Activated CD8-positive, alpha-beta memory T cell treated with anti-CD3 and anti-CD28 coated beads for 4 hours (primary cell): Measurements from ENCODE around the gene GRK3.
"Not testable (repeated sequence)": the region's sequence is repeated elsewhere in the genome, so short reads cannot be mapped to it uniquely, and the experiment has no call there.

ENCODE experiments used
- DNase-seq, 2 donors: peaks; one replicate each; pipeline ENCODE4 v3.0.0-alpha.2; 2020; ENCODE audit warnings: low read depth in 2 of 2

GRK3 gene

GRCh38 chr22:25698461-25698860 is 134.0 kb downstream of the GRK3 start:
- DNase-seq = no peak

- DNase-seq = no peak
Measured at GRCh38 chr22:25698978-25699377, 134.5 kb downstream of the GRK3 start.

GRCh38 chr22:25701056-25701780 is 136.7 kb downstream of the GRK3 start:
- DNase-seq = no peak

GRCh38 chr22:25702040-25702439 is 137.6 kb downstream of the GRK3 start:
- no peak for DNase-seq

GRCh38 chr22:25702571-25703167 is 138.2 kb downstream of the GRK3 start:
- DNase-seq = no peak

GRCh38 chr22:25704701-25705100 is 140.2 kb downstream of the GRK3 start:
- DNase-seq = no peak

- no peak for DNase-seq
Measured at GRCh38 chr22:25706197-25706596, 141.7 kb downstream of the GRK3 start.

- DNase-seq = not testable (repeated sequence)
Measured at GRCh38 chr22:25708430-25708829, 144.0 kb downstream of the GRK3 start.

DNA sequence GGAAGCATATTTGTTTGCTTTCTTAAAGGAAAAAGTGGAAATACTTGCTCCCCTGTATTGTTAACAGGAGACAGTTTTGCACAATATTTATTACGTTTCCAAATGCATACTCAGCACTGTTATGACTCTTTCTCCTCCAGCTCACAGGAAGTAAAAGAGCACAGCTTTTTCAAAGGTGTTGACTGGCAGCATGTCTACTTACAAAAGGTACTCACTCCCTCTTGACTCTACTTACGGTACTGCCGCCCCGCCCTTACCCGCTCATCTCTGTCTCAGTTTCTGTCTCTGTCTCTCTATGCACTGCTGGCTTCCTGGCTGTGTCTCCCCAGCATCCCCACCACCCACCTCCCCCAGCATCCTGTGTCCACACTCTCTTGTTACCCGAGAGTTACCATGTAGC is 145.3 kb downstream of the GRK3 start:
- no peak for DNase-seq

DNA sequence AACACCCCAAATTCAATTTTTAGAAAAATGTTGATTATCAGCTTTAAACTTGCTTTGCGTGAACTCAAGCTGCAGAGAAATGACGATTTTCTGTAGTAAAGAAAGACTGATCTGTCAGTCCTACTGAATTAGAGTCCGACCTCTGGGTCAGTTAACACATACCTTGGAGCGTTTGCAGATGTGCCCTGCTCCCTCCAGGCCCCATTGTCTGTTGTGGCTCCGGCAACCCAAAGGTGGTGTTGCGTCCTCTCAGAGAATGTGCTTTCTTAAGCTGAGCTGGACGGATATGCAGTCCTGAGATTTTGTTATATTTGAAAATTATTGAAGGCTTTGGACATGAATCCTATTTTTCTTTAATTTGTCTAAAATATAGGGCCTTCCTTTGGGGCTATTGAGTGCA is 146.0 kb downstream of the GRK3 start:
- DNase-seq = no peak

DNA sequence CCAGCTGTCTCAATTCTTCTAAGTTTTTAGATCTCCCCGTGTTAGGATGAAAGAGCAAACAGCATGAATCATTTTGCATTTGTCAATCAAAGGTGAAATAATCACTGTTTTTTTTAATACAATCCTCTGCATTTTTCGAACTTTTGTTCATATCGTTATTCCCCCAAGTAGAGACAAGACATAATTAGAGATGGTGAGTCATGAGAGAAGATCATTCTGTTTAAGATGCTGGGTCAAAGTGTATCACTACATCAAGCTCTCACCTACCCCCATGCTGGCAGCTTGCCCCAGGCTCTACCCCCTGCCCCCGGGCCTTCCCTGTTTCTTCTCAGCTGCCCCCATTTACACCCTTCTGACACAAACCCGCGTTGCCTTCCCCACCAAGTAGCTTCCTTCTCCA is 147.0 kb downstream of the GRK3 start:
- DNase-seq = no peak

GRCh38 chr22:25712661-25713400 is 148.4 kb downstream of the GRK3 start:
- no peak for DNase-seq

GRCh38 chr22:25714070-25714469 is 149.6 kb downstream of the GRK3 start:
- no peak for DNase-seq

GRCh38 chr22:25714739-25715138 is 150.3 kb downstream of the GRK3 start:
- no peak for DNase-seq

DNA sequence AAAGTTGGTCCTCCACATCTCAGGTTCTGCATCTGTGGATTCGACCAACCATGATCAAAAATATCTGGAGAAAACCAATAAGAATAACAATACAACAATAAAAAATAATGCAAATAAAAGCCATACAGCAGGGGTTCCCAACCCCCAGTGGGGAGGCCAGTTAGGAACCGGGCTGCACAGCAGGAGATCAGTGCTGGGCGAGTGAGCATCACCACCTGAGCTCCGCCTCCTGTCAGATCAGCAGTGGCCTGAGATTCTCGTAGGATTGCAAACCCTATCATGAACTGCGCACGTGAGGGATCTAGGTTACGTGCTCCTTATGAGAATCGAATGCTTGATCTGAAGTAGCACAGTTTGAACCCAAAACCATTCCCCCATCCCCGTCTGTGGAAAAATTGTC is 152.2 kb downstream of the GRK3 start:
- DNase-seq = no peak

DNA sequence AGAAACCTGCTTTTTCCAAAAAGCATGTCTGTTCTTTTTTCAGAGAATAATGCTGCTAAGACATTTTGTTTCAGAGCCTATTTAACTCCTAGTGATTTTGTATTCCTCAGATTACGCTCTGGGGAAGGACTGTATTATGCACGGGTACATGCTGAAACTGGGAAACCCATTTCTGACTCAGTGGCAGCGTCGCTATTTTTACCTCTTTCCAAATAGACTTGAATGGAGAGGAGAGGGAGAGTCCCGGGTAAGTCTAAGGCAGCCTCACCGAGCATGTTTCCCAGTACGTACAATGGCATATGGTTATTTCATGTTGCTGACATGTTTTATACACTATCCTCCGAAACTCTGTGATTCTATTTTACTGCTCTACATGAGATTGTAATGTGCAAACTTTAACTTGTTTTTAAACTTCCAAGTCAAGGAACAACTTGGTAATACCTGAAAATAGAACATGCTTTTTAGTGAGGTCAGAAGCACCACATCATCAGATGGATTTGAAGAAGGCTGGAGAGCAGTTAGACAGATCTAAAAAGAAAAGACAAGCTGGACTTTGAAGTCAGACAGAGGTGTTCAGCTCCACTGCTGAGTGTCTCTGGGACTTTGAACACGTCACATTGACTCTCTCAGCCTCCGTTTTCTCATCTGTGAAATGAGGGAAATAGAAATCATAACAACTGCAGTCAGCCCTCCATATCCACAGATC is 153.8 kb downstream of the GRK3 start:
- DNase-seq = no peak

DNA sequence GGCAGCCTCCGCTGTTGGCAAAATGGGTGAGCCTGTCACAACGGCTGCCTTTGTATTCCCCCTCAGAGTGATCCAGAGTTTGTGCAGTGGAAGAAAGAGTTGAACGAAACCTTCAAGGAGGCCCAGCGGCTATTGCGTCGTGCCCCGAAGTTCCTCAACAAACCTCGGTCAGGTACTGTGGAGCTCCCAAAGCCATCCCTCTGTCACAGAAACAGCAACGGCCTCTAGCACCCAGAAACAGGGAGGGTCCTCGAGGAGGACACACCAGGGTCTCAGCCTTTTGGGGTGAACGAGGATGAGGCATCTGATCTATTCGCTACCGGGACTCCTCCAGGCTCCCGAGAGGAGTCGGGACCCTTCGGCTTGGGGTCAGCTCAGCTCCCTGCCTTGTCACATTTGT is 157.7 kb downstream of the GRK3 start:
- DNase-seq = no peak

DNA sequence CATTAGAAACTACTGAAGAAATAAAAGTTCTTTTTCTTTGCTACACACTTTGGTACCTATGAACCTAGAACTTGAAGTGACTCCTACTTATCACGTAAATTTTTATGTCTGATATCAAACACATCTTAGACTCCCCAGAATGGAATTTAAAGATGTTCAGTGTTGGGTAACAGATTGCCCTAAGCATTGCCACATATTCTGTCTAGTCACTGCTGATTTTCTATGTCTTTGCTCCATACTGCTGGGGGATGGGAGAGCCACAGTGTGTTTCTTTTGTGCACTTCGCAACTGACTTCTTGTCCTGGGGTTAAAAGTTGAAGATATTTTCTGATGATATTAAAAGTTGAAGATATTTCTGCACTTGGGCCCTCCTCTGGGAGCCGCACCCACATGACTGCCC is 158.2 kb downstream of the GRK3 start:
- no peak for DNase-seq

DNA sequence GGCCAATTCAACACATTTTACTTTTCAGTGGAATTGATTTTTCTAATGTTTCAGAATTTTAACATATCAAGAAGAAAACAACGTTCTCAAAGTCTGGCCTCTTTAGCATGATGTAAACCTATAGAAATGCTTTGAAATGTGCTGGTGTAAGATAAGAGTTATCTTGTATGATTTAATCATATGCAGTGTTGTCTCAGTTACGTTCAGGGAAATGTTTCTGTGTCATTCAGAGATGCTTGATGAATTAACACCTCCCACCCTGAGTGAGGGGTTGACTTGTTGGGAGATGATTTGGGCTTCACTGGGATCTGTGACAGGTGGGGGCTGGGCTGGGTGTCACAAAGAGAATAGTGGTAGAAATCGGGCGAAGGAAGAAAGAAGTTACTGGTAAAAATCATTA is 161.8 kb downstream of the GRK3 start:
- DNase-seq = no peak

- DNase-seq = no peak
Measured at GRCh38 chr22:25728071-25728470, 163.6 kb downstream of the GRK3 start.

- no peak for DNase-seq
Measured at GRCh38 chr22:25729016-25729995, 164.8 kb downstream of the GRK3 start.
